Embryonic facial prominence (tissue), 1 donor: ENCODE measurements around the gene DNMT3L.
"Not testable (repeated sequence)": the region's sequence is repeated elsewhere in the genome, so short reads cannot be mapped to it uniquely, and the experiment has no call there.

Experiments
- DNase-seq: peaks from one replicate; pipeline ENCODE4 v3.0.0-alpha.2; 2016; ENCODE audit errors: extremely low spot score

The DNMT3L gene

GRCh38 chr21:44261675-44262295, at the start of gene DNMT3L:
Gene DNMT3L (minus strand): TSS chr21:44261897. CDS start chr21:44261259, 638 bp downstream.
- no peak for DNase-seq

- DNase-seq: no peak
Observed at GRCh38 chr21:44310628-44311507, 49.2 kb upstream of the DNMT3L start.

- no peak for DNase-seq
Observed at GRCh38 chr21:44306936-44307704, 45.4 kb upstream of the DNMT3L start.

- no peak for DNase-seq
Observed at GRCh38 chr21:44305691-44306090, 44.0 kb upstream of the DNMT3L start.

GRCh38 chr21:44304877-44305293, 43.2 kb upstream of the DNMT3L start:
- no peak for DNase-seq

- no peak for DNase-seq
Observed at GRCh38 chr21:44304011-44304616, 42.4 kb upstream of the DNMT3L start.

GRCh38 chr21:44303490-44303981, 41.8 kb upstream of the DNMT3L start:
- DNase-seq: no peak

GRCh38 chr21:44302573-44303401, 41.1 kb upstream of the DNMT3L start:
- not testable (repeated sequence) for DNase-seq

GRCh38 chr21:44301961-44302406, 40.3 kb upstream of the DNMT3L start:
- no peak for DNase-seq

- DNase-seq: no peak
Observed at GRCh38 chr21:44301141-44301540, 39.4 kb upstream of the DNMT3L start.

GRCh38 chr21:44300262-44300959, 38.7 kb upstream of the DNMT3L start:
- DNase-seq: no peak

- no peak for DNase-seq
Observed at GRCh38 chr21:44299458-44300261, 38.0 kb upstream of the DNMT3L start, which contains the start of gene PFKL. Gene PFKL (plus strand): TSS chr21:44300053. CDS start chr21:44300106, 53 bp downstream.

- no peak for DNase-seq
Observed at GRCh38 chr21:44299085-44299457, 37.4 kb upstream of the DNMT3L start.

- no peak for DNase-seq
Observed at GRCh38 chr21:44298301-44298700, 36.6 kb upstream of the DNMT3L start.

- DNase-seq: peak; percentile 44
Observed at GRCh38 chr21:44297525-44298290, 36.0 kb upstream of the DNMT3L start.

GRCh38 chr21:44296916-44297315, 35.2 kb upstream of the DNMT3L start:
- no peak for DNase-seq

- no peak for DNase-seq
Observed at GRCh38 chr21:44296103-44296519, 34.4 kb upstream of the DNMT3L start.

- no peak for DNase-seq
Observed at GRCh38 chr21:44295646-44296045, 33.9 kb upstream of the DNMT3L start.
